Glomerular endothelial cell (primary cell): ENCODE data around the gene PPL. TPM values are rescaled to one million over a fixed set of nuclear protein-coding genes. Genes with fewer than 3 reads are reported as not detected.
"Not testable (repeated sequence)": the region's sequence is repeated elsewhere in the genome, so short reads cannot be mapped to it uniquely, and the experiment has no call there.

Source experiments
- DNase-seq: peaks from one replicate; pipeline ENCODE4 v3.0.0-alpha.2; 2011; ENCODE audit warnings: low read depth, low spot score; ENCODE audit errors: extremely low read depth
- total RNA-seq: library from RNA; depleted of rRNA; stranded (reverse); fragments of >200 nt; gene quantifications from 2 replicates; pipeline ENCODE4 v1.2.3, GENCODE V29; 2015

Gene PPL
- total RNA-seq, 1 donor from 2014 or later = 0.18 TPM

GRCh38 chr16:4913774-4914525 is 23.0 kb downstream of the PPL start:
- DNase-seq = no peak

- no peak for DNase-seq
Measured at GRCh38 chr16:4913130-4913773, 23.7 kb downstream of the PPL start.

- DNase-seq = no peak
Measured at GRCh38 chr16:4911970-4912386, 25.0 kb downstream of the PPL start.

GRCh38 chr16:4910828-4911227 is 26.1 kb downstream of the PPL start:
- no peak for DNase-seq

GRCh38 chr16:4909825-4910224 is 27.1 kb downstream of the PPL start:
- DNase-seq = no peak

GRCh38 chr16:4908854-4909401 is 28.0 kb downstream of the PPL start:
- DNase-seq = no peak

GRCh38 chr16:4904942-4905615 is 31.9 kb downstream of the PPL start:
- no peak for DNase-seq

GRCh38 chr16:4904108-4904941 is 32.6 kb downstream of the PPL start:
- DNase-seq = no peak

GRCh38 chr16:4902038-4902437 is 34.9 kb downstream of the PPL start:
- no peak for DNase-seq

- no peak for DNase-seq
Measured at GRCh38 chr16:4900750-4901149, 36.2 kb downstream of the PPL start.

GRCh38 chr16:4900036-4900435 is 36.9 kb downstream of the PPL start:
- DNase-seq = no peak

GRCh38 chr16:4899474-4899846 is 37.5 kb downstream of the PPL start:
- DNase-seq = no peak

GRCh38 chr16:4898811-4899473 is 38.0 kb downstream of the PPL start:
- DNase-seq = no peak

- no peak for DNase-seq
Measured at GRCh38 chr16:4897328-4897727, 39.6 kb downstream of the PPL start.

- not testable (repeated sequence) for DNase-seq
Measured at GRCh38 chr16:4896761-4897160, 40.2 kb downstream of the PPL start.

- no peak for DNase-seq
Measured at GRCh38 chr16:4895366-4895765, 41.6 kb downstream of the PPL start.

GRCh38 chr16:4894276-4895150 is 42.4 kb downstream of the PPL start:
- DNase-seq = no peak

- DNase-seq = no peak
Measured at GRCh38 chr16:4893103-4893862, 43.7 kb downstream of the PPL start.
